Chondrocyte (in vitro differentiated cells): ENCODE data around the gene GPR63. TPM values are rescaled to one million over a fixed set of nuclear protein-coding genes. Genes with fewer than 3 reads are reported as not detected.

Experiments
- DNase-seq: peaks from one replicate; pipeline ENCODE4 v3.0.0; 2021; ENCODE audit warnings: mixed read lengths, low spot score
- H3K27ac Mint-ChIP-seq: one replicate; pipeline ENCODE4 v1.8.0; 2021; ENCODE audit warnings: mild to moderate bottlenecking, moderate library complexity, mixed read lengths; ENCODE audit not compliant: unreplicated experiment
- H3K27me3 Mint-ChIP-seq: 2 replicates; pipeline ENCODE4 v1.8.0; 2021; ENCODE audit warnings: low read depth, mixed read lengths
- H3K36me3 Mint-ChIP-seq: 2 replicates; pipeline ENCODE4 v1.8.0; 2021; ENCODE audit warnings: low read depth, mixed read lengths
- H3K4me1 Mint-ChIP-seq: 2 replicates; pipeline ENCODE4 v1.8.0; 2021; ENCODE audit warnings: low read depth, mild to moderate bottlenecking, mixed read lengths
- H3K4me3 Mint-ChIP-seq: one replicate; pipeline ENCODE4 v1.8.0; 2021; ENCODE audit warnings: mild to moderate bottlenecking, moderate library complexity, mixed read lengths; ENCODE audit not compliant: unreplicated experiment
- H3K9me3 Mint-ChIP-seq: 2 replicates; pipeline ENCODE4 v1.8.0; 2021; ENCODE audit warnings: low read depth, mixed read lengths
- CTCF ChIP-seq: fragments of 200-600 bp; sonication (generic); IDR thresholded peaks from 2 replicates; pipeline ENCODE4 v1.5.0; 2021; ENCODE audit warnings: antibody characterized with exemption, mild to moderate bottlenecking, moderate library complexity
- total RNA-seq: library from RNA; stranded (reverse); gene quantifications from 3 replicates; pipeline ENCODE4 v1.2.1, GENCODE V29; 2021

The GPR63 gene
- total RNA-seq, 1 donor from 2014 or later, result 1.1 TPM

GRCh38 chr6:96856856-96857255 is 19.6 kb upstream of the GPR63 start:
- H3K36me3 Mint-ChIP-seq, result no peaks in the 10 kb centered on the region
- H3K4me1 Mint-ChIP-seq, result no peaks in the 10 kb centered on the region
- no peak overlapping the region for H3K27ac Mint-ChIP-seq
- peaks cover 48% of the 10 kb centered on the region for H3K27me3 Mint-ChIP-seq
- H3K9me3 Mint-ChIP-seq, result no peaks in the 10 kb centered on the region
- no peak for TF ChIP-seq CTCF
- no peak for DNase-seq
- no peak overlapping the region for H3K4me3 Mint-ChIP-seq

- no peak for TF ChIP-seq CTCF
- peaks cover 25% of the 10 kb centered on the region for H3K27me3 Mint-ChIP-seq
Measured at GRCh38 chr6:96853083-96853482, 15.8 kb upstream of the GPR63 start.

DNA sequence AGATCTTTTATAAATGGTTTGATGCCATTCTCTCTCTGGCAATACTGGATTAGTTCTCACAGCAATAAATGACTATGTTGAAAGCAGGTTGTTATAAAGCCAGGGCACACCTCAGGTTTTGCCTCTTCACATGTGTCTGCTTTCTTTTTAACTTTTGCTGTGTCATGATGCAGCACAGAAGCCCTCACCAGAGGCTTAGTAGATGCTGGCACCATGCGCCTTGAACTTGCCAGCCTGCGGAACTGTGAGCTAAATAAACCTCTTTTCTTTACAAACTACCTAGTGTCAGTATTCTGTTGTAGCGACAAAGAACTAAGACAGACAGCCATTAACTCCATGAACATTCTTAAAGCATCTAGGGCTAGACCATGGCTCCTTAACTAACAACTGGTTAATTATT is 15.3 kb upstream of the GPR63 start:
- Mint-ChIP-seq H3K4me3 (no peak overlapping the region), H3K36me3 (peaks cover under 1% of the 10 kb centered on the region), H3K4me1 (no peaks in the 10 kb centered on the region), H3K27ac (no peak overlapping the region), H3K9me3 (peaks cover 8% of the 10 kb centered on the region), H3K27me3 (peaks cover 23% of the 10 kb centered on the region)
- TF ChIP-seq CTCF, result no peak
- no peak for DNase-seq

More at GRCh38 chr6:96853083-96853482, 15.8 kb upstream of the GPR63 start:
- Mint-ChIP-seq H3K4me1 (no peaks in the 10 kb centered on the region), H3K27ac (no peak overlapping the region), H3K4me3 (no peak overlapping the region), H3K36me3 (no peaks in the 10 kb centered on the region), H3K9me3 (peaks cover 3% of the 10 kb centered on the region)
- DNase-seq, result no peak

- H3K9me3 Mint-ChIP-seq, result peaks cover 16% of the 10 kb centered on the region
- H3K27me3 Mint-ChIP-seq, result peaks cover 23% of the 10 kb centered on the region
- no peak for TF ChIP-seq CTCF
- no peak for DNase-seq
- no peak overlapping the region for H3K27ac Mint-ChIP-seq
- H3K4me1 Mint-ChIP-seq, result no peaks in the 10 kb centered on the region
- peaks cover 7% of the 10 kb centered on the region for H3K36me3 Mint-ChIP-seq
- H3K4me3 Mint-ChIP-seq, result no peak overlapping the region
Measured at GRCh38 chr6:96851858-96852257, 14.6 kb upstream of the GPR63 start.

GRCh38 chr6:96849615-96850014 is 12.3 kb upstream of the GPR63 start:
- Mint-ChIP-seq H3K9me3 (peaks cover 35% of the 10 kb centered on the region), H3K27me3 (peaks cover 27% of the 10 kb centered on the region), H3K4me3 (no peak overlapping the region), H3K4me1 (no peaks in the 10 kb centered on the region), H3K27ac (no peak overlapping the region), H3K36me3 (peaks cover 16% of the 10 kb centered on the region)
- TF ChIP-seq CTCF, result no peak
- no peak for DNase-seq
